IMR-90 (cell line): Measurements from ENCODE around the gene LAG3. TPM values are rescaled to one million over a fixed set of nuclear protein-coding genes. Genes with fewer than 3 reads are reported as not detected.

Experiments used
- NFE2L2 ChIP-seq: fragments of 150-350 bp; IDR thresholded peaks from 2 replicates; pipeline ENCODE4 v1.6.1; 2016; ENCODE audit warnings: low read depth, mild to moderate bottlenecking, low read length
- POLR2A ChIP-seq: IDR thresholded peaks from 2 replicates; pipeline ENCODE4 v1.6.1; 2012; ENCODE audit warnings: mild to moderate bottlenecking, low read depth, low read length
- polyA plus RNA-seq, 3 experiments: library from polyadenylated mRNA; depleted of rRNA; stranded (reverse); fragments of >200 nt; gene quantifications; 2 replicates each; pipeline ENCODE4 v1.2.3, GENCODE V29; 2012; ENCODE audit warnings: low replicate concordance in 1 of 3
- total RNA-seq: library from RNA; depleted of rRNA; stranded (reverse); fragments of >200 nt; gene quantifications from 2 replicates; pipeline ENCODE4 v1.2.3, GENCODE V29; 2012
- TF ChIP-seq, protein P1 (sequence below): fragments of 150-350 bp; IDR thresholded peaks from 2 replicates; pipeline ENCODE4 v1.6.1; 2016; ENCODE audit warnings: low read depth, mild to moderate bottlenecking, low read length, moderate library complexity, borderline replicate concordance

LAG3 gene
- total and polyA plus RNA-seq, 2 of the 4 experiments (the other 2 are of a cell fraction): 0.41 TPM; not detected in 1

GRCh38 chr12:6788972-6789924, 16.9 kb downstream of the LAG3 start, which contains the start of gene CD4 (continued):
- TF ChIP-seq, protein P1, sequence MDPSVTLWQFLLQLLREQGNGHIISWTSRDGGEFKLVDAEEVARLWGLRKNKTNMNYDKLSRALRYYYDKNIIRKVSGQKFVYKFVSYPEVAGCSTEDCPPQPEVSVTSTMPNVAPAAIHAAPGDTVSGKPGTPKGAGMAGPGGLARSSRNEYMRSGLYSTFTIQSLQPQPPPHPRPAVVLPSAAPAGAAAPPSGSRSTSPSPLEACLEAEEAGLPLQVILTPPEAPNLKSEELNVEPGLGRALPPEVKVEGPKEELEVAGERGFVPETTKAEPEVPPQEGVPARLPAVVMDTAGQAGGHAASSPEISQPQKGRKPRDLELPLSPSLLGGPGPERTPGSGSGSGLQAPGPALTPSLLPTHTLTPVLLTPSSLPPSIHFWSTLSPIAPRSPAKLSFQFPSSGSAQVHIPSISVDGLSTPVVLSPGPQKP: no peak
- TF ChIP-seq NFE2L2: no peak
- TF ChIP-seq POLR2A: no peak
